MV-4-11 (cell line): ENCODE measurements around the gene SPTBN1.

Source experiments
- DNase-seq: peaks from one replicate; lab custom pipeline; 2025; lab: John Stamatoyannopoulos, UW

The SPTBN1 gene

DNA sequence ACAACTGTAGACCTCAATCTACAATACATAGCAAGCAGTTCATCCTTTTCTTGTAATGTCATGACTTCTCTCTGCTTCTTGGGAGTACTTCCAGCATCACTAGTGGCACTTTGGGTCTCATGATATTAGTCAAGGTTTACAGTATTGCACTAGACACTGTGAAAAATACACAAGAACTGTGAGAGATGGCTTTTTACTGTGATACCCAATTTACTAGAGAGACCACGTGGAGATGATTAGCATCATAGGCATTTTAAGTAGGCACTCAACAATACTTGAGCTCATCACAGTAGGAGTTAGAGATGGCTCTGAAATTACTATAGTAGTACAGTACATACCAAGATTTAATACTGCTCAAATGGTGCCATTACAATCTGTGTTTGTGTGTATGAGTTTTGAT is 154.6 kb downstream of the SPTBN1 start:
- no peak for DNase-seq

GRCh38 chr2:54611830-54612545 is 155.9 kb downstream of the SPTBN1 start:
- DNase-seq = no peak

GRCh38 chr2:54613386-54613785 is 157.3 kb downstream of the SPTBN1 start:
- DNase-seq = no peak

DNA sequence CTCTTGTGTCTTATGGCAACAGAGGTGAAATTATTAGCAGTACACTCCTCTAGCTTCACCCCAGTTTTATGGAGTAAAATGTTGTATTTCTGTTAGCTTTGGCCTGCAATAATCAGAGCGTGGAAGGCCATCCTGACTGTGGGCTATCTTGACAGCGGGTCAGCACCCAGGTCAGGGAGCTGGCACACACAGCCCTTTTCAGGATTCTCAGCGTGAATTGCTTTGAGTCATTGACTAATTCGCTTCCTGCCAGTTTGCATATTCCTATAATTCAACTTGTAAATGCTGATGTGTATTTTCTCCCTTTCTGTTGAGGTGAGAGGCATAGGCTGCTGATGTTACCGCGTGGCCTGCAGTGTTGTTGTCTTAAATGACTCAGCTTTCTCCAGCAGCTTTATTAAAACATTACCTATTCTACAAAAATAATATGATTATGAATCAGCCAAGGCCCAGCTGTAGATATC is 157.7 kb downstream of the SPTBN1 start:
- DNase-seq = no peak

GRCh38 chr2:54614819-54615218 is 158.7 kb downstream of the SPTBN1 start:
- DNase-seq = no peak

- DNase-seq = no peak
Measured at GRCh38 chr2:54615832-54616534, 159.9 kb downstream of the SPTBN1 start.

GRCh38 chr2:54617409-54617808 is 161.3 kb downstream of the SPTBN1 start:
- DNase-seq = no peak

GRCh38 chr2:54618646-54619565 is 162.8 kb downstream of the SPTBN1 start:
- no peak for DNase-seq

DNA sequence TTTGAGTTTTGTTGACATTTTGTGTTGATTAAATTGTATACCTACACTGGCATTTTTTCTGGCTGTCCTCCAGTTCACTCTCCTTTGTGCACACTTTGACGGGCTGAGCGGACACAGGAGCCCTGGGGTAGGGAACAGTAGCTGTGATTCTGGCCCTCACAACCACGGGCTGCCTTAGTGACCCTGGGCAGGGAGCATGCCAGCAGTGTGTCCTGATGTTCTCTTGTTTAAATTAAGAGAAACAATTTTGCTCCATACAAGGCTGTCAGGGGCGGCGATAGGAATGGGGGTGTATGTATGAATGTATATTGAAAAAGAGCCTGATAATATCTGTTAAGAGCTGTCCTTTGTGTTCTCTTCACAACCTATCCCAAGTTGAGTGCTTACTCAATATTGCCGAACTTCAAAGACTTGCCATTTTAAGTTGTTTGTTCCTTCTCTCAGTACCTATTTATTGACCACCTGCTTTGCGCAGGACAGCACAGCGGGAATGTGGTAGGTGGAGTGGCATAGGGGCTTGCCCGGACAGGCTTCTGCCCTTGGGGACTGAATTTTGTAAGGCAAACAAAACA is 163.6 kb downstream of the SPTBN1 start:
- DNase-seq = no peak

DNA sequence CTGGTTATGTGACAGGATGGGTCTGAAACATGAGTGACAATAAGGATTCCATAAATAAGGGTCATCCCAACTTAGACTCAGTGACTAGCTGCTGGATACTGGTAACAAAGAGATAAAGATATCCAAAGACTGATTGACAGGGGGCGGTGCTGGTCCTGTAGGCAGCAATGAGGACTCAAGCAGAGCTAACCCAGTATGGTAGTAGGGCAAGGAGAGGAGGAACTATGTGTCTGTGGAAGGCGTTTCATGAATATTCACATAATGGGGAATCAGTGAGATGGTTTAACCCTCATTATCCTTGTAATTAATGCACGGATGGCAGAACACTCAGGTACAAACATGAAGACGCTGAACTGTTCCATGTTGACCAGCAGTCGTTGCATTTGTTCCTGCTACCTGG is 164.8 kb downstream of the SPTBN1 start:
- no peak for DNase-seq

DNA sequence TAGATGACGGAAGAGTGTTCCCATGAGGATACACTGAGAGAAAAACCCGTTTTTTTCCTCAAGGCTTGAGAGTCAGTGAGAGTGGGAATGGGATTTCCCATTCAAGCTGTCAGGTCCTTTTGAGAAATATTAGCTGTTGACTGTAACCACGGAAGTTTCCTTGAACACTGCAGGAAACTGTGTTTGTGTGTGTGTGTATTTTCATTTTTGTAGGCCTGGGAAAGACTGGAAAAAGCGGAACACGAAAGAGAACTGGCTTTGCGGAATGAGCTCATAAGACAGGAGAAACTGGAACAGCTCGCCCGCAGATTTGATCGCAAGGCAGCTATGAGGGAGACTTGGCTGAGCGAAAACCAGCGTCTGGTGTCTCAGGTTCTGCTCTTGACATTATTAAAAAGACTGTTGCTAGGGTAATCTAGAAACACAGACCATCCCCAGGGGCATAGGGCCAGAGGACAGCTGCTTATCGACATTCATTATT is 168.5 kb downstream of the SPTBN1 start:
- DNase-seq = no peak

GRCh38 chr2:54626131-54626530 is 170.0 kb downstream of the SPTBN1 start:
- DNase-seq = no peak

DNA sequence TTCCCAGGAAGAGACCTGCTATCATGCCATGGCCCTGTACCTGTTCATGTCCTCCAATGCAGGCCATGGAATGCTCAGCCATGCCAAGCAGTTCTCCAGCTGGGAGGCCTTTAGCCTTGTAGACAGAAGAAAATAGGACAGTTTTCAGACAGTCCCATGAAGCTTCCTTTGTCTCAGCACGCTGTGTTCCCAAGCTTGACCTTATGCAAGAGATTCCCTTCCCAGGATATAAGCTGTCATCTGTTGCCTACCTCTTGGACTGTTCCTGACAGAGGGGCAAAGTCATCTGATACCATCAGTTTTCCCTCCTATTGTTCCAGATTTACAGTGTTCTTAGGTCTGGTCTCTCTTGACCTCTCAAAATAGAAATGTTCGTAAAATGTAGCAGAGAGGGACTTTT is 170.8 kb downstream of the SPTBN1 start:
- no peak for DNase-seq

- no peak for DNase-seq
Measured at GRCh38 chr2:54627973-54628372, 171.8 kb downstream of the SPTBN1 start.

DNA sequence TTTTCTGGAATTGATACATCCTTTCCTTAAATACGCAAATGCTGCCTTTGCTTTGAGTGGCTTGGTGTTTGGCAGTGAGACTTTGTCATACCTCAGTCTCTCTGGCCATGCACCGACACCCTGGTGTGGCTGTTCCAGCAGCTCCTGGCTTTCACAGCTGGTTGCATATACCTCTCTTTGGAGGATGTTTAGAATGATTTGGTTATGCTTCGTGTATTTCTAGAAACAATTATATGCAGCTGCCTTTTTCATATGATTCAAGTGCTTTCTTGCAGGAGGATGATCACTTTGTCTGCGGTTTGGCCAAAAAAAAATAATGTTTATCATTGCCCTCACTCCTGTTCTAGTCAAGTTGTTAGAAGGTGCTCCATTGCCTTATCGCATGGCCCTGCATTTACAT is 172.3 kb downstream of the SPTBN1 start:
- no peak for DNase-seq

DNA sequence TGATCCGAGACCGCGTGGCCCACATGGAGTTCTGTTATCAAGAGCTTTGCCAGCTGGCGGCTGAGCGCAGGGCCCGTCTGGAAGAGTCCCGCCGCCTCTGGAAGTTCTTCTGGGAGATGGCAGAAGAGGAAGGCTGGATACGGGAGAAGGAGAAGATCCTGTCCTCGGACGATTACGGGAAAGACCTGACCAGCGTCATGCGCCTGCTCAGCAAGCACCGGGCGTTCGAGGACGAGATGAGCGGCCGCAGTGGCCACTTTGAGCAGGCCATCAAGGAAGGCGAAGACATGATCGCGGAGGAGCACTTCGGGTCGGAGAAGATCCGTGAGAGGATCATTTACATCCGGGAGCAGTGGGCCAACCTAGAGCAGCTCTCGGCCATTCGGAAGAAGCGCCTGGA is 172.8 kb downstream of the SPTBN1 start:
- DNase-seq = no peak

DNA sequence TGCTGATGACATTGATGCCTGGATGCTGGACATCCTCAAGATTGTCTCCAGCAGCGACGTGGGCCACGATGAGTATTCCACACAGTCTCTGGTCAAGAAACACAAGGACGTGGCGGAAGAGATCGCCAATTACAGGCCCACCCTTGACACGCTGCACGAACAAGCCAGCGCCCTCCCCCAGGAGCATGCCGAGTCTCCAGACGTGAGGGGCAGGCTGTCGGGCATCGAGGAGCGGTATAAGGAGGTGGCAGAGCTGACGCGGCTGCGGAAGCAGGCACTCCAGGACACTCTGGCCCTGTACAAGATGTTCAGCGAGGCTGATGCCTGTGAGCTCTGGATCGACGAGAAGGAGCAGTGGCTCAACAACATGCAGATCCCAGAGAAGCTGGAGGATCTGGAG is 173.3 kb downstream of the SPTBN1 start:
- no peak for DNase-seq

GRCh38 chr2:54629914-54630857 is 174.1 kb downstream of the SPTBN1 start:
- DNase-seq = no peak

GRCh38 chr2:54630858-54631497 is 174.9 kb downstream of the SPTBN1 start:
- DNase-seq = no peak

DNA sequence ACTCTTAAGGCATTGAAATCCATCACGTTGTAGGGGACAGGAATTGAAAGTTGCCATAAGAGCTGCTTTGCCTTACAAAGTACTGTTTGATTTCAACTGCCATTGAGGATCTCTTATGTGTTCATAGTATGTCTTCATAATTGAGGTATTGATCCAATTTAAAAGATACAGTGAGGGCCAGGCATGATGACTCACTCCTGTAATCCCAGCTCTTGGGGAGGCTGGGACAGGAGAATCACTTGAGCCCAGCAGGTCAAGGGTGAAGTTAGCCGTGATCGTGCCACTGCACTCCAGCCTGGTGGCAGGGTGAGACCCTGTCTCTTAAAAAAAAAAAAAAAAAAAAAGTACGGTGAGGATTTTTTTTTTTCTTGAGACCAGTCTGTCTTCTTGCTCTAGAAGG is 175.6 kb downstream of the SPTBN1 start:
- no peak for DNase-seq
